Breast epithelium (tissue), 3 donors: ENCODE data around the gene ISG15.

Source experiments
- POLR2A ChIP-seq: fragments of 450-650 bp; IDR thresholded peaks from one replicate; pipeline ENCODE4 v1.6.1; 2016; ENCODE audit warnings: antibody characterized with exemption, mild to moderate bottlenecking, moderate library complexity
- POLR2AphosphoS5 ChIP-seq, 3 donors: sonication (generic); formaldehyde crosslinking; IDR thresholded peaks; one replicate each; pipeline ENCODE4 v1.6.1; 2017; ENCODE audit warnings: antibody characterized with exemption in 3 of 3
- TF ChIP-seq, protein P1 (sequence below), 3 donors: fragments of 450-650 bp; IDR thresholded peaks; one replicate each; pipeline ENCODE4 v1.5.1; 2016 to 2017; ENCODE audit warnings: antibody characterized with exemption in 3 of 3, mild to moderate bottlenecking in 3 of 3, moderate library complexity in 3 of 3

GRCh38 chr1:1024149-1024770 is 11.0 kb downstream of the ISG15 start:
- TF ChIP-seq, protein P1, sequence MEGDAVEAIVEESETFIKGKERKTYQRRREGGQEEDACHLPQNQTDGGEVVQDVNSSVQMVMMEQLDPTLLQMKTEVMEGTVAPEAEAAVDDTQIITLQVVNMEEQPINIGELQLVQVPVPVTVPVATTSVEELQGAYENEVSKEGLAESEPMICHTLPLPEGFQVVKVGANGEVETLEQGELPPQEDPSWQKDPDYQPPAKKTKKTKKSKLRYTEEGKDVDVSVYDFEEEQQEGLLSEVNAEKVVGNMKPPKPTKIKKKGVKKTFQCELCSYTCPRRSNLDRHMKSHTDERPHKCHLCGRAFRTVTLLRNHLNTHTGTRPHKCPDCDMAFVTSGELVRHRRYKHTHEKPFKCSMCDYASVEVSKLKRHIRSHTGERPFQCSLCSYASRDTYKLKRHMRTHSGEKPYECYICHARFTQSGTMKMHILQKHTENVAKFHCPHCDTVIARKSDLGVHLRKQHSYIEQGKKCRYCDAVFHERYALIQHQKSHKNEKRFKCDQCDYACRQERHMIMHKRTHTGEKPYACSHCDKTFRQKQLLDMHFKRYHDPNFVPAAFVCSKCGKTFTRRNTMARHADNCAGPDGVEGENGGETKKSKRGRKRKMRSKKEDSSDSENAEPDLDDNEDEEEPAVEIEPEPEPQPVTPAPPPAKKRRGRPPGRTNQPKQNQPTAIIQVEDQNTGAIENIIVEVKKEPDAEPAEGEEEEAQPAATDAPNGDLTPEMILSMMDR (IDR thresholded peaks at IDR 0.05): no peak
- TF ChIP-seq POLR2AphosphoS5 (IDR thresholded peaks at IDR 0.05) (no peak), POLR2A (no peak)
